ENCODE results near the gene HDAC11.
"Not testable (repeated sequence)": the region's sequence is repeated elsewhere in the genome, so short reads cannot be mapped to it uniquely, and the experiment has no call there.

HDAC11 gene

DNA sequence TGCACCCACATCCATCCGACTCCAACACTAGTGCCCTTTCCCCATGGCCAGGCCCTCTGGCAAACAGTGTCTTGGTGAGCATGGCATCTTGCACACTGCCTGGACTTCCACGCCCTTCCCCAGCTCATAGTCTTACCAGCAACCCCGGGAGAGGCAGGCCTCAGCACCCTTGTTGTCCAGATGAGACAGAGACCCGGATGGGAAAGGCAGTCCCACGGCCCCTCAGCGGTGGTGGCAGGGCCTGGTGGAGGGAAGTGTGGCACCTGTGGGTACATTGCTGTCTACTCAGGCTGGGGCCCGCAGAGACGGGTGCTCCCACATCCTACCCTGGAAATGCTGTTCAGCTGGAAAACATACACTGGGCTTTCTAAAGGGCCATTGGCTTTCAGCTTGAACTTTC is 28.4 kb downstream of the HDAC11 start:
- DNase-seq = no peak

DNA sequence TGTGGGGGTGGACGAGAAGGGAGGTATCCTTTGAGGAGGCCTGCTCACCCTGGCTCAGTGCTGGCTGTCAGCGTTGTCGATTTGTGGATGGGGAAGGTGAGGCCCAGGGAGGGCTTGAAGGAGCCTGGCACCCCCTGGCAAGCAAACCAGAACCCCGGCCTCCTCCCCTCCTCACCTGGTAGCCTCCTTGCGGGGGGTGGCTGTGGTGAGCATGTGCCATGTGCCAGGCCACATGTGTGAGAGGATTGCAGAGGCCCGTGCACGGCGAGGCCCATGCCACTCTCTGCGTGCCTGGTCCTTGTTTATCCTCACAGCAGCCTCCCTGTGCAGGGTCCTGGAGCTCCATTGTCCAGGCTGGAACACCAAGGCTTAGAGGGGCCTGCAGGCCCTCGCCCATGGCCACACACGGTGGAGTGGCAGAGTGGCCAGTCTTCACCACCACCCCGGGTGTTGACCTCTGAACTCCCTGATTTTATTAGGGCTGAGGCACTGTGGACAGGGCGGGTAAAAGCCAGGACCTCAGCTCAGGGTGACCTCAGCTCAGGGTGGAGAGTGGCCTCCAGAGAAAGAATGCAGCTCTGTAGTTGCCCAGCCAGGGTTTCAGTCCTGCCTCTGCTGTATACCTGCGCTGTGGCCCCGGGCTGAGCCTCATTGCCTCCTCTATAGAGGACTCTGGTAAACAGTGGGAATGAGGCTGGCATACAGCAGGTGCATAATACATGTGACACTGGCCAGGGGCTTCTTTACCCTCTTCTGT is 29.1 kb downstream of the HDAC11 start:
- DNase-seq = peak; percentile 9

DNA sequence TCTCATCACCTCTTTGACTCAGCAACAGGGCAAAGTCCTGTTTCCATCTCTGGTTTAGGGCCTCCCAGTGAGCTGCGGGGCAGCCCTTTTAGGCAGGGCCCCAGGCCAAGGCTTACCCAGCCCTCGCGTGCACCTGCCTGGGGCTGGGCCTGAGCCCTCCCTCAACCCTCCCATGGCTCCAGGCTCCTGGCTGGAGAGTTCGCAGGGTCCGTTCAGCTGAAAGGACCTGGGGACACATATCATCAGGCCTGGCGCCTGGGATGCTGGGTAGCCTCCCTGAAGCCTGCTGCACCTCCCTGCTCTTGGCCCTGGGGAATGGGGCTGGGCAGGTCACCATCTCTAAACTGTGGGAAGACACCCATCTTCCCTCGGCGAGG is 29.7 kb downstream of the HDAC11 start:
- peak; percentile 15 for DNase-seq

DNA sequence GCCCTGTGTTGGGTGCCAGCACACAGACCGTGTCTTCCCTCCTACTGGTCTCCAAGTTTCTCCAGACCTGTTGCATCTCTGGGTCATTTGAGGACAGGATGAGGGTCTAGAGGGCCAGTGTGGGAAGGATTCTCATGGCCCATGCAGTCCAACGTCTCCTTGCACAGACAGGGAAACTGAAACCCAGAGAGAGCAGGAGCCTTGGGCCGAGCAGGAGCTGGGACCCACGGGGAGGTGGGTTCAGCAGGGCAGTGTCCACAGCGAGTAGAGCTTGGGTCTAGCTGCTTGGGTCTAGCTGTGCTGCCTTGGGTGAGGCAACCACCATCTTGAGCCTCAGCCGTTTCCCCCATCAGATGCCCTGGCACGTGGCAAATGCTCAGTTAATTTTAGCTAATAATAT is 32.3 kb downstream of the HDAC11 start:
- DNase-seq = peak; percentile 34

DNA sequence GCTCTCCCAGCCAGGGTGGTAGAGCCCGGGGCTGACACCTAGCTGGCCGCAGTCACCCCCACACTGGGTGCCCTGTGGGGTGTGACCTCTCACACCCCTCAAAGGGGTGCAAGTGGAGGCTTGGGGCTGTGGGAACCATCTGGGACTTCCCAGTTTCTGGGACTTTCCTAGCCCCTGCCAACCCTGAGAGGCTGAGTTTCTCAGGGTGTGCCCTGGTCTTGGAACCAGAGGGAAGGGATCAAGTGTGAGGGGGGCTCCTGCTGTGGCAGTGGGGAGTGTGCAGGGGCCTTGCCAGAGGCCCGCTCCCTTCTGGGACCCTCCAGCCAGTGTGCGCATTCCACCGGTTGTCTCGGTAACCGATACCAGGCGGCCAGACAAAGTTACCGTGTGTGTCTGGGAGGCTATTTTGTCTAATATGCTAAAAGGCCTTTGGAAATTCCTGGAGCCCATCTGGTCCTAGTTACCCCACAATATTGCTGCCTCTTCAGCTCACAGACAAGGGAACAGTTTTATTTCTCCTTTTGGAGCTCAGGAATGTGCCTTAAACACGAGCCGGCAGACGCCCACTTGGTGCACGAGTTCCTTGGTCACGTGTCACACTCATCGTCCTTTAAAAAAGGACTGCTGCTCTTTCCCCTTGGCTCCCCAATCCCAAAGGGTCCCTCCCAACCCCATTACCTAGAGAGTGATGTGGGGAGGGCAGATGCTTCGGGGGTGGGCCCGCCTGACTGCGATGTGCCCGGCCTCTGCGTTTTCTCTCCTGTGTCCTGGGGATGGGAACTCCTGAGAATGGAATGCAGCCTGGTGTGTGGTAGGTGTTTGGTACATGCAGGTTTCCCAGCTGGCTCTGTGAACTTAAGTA is 33.2 kb downstream of the HDAC11 start:
- DNase-seq = peak; percentile 57

DNA sequence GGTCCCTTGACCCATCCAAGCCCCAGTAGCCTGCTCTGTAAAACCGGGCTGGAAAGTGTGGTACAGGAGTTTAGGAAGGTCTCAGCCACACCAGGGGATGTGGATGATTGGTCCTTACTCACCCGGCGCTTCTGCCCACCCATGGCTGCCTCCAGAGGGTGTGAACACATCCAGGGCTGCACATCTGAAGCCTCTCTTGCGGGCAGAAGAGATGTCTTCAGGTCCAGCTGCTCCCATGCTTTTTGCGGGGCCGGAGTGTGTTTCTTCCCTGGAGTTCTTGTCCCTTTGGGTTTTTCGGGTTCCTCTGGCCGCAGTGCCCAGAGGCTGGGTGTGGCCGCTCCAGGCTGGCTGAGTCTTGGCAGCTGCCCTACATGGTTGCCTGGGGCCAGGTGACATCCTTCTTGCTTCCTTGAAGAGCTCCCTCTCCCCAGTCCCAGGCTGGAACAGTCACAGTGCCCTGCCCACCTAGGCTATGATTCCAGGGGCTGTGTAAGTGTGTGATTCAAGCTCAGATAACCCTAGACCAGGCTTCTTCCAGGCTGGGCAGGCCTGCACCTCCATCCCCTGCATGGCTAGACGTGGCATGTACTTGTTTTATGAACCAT is 33.9 kb downstream of the HDAC11 start:
- no peak for DNase-seq

DNA sequence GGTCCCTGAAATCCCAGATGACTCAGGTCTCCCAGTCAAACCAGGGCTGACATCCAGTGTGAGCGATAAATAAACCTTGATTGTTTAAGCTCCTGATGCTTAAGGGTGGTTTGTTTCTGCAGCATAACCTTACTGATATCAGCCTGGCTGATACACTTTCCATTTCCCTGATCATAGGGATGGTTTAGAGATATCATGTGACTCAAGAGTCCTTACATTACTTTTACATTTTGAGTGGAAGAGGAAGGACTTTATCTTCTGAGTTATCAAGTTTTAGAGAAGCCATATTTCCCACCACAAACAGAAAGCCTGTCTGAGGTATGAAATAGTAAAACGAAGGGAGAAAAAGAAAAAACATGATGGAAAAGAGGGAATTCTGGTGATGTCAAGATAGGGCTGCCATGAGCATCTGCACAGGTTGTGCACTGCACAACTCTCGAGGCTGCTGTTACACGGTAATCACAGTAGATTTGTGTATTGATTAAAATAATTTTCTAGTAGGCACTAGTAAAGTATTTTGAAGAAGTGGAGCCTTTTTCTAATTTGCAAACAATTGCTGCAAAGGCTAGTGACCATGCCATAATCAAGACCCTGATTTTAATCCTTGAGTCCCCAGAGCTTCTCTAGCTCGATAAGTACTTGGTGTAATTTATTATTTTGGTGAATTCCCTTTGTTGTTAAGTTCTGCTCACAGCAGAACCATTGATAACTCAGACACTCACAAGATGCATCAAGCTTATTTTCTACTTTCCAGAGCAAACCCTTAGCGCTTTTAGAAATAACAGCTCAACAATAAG is 34.7 kb downstream of the HDAC11 start:
- no peak for DNase-seq

DNA sequence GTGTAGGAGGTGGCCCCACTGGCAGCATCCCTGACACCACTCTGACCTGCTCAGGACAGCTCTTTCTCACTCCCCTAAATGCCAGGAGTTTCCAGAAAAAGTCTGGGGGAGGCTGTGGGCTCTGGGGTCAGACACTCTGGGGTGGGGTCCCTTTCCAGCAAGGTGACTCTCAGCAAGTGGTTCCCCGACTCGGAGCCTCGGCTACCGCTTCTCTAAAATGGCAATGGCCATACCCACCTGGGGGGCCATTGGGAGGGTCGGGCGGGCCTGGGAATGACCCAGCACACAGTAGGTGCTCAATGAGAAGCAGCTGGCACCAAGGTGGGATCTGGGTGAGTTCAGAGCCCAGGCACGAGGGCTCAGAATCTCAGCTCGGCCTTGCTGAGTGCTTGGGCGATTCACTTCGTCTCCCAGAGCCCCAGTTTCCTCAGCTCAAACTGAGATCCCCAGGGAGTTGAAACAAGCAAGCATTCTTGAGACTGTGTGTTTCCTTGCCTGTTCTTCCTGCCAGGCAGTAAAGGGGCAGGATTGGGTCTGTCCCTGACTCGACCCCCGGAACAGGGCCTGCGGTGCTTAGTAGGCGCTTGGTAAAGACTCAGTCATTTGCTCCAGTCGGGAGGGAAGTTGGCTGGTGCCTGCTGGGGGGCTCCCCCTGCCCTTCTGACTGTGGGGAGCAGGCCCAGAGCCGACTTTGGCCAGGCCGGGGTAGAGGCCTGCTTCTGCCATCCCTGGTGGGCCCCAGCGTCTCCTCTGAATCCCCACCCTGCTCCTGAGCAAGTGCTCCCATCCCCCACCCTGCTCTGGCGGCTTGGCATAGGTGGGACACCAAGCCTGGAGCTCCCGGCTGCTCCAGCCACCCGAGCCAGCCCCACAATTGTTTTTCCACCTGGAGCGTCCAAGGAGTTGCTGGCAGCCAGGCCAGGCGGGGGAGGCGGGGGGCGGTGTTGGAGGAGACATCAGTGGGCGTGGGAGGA is 36.0 kb downstream of the HDAC11 start:
- peak; percentile 83 for DNase-seq

DNA sequence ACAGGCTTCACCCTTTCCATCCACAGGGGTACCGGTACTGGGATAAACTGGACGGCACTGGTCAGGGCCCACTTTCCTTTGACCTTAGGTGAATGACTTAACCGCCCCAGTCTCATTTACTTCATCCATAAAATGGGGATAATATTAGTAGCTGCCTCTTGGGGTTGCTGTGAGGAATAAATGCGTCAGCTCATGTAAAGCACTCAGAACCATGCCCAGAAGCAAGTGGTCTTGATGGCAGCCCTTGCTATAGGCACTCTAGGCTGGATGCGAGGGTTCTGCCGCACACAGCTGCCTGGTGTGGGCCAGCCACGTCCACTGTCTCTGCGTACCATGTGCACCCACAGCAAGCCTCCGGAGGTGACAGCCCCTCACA is 36.6 kb downstream of the HDAC11 start:
- DNase-seq = no peak

DNA sequence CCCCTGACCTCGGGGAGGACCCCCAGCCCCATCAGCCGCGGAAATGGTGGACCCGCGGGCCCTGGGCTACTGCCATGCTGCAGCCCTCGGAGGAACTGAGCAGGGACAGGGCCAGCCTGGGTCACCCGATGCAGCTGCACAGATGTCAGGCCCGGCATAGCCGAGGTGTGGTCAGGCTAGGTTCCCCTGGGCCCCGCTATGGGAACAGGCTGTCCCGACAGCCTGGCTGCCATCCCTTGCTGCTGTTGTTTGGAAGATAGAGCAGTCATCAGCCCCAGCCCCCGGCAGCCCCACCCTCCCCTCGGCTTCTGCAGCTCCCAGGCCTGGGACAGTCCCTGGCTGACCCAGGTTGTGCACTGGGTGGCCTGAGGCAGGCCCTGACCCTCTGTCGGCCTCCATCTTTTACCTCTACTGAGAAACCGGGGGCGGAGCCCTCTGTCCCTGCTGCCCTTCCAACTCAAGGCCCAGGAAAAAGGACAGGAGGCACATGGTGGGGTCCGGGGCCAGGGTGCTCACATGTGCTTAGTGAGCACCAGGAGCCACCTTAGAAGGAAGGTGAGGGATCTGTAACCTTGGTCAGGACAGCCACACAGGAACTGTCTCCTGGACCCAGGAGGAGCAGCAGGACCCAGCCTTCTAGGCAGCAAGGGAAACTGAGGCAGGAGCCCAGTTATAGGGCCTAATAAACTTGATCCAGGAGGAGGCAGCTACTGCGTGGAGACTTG is 37.3 kb downstream of the HDAC11 start:
- DNase-seq = no peak

DNA sequence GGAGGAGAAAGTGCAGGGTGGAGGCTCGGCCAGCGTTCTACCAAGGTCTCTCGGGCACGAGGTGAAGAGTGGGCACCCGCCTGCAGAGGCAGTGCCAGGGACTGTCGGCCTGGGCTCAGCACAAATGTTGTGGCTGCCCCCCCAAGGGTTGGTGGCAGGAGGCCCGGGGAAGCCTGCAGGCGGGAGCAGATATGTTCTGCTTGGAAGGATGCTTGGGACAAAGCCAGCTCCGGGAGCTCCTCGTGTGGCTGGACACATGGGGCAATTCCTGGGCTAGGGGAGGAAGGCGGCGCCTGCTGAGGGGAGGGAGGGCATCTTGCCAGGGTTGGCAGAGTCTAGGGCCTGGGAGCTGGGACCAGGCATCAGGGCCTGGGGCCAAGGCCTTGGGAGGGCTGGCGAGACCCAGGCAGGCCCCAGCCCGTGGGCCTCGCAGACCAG is 38.4 kb downstream of the HDAC11 start:
- peak; percentile 82 for DNase-seq

DNA sequence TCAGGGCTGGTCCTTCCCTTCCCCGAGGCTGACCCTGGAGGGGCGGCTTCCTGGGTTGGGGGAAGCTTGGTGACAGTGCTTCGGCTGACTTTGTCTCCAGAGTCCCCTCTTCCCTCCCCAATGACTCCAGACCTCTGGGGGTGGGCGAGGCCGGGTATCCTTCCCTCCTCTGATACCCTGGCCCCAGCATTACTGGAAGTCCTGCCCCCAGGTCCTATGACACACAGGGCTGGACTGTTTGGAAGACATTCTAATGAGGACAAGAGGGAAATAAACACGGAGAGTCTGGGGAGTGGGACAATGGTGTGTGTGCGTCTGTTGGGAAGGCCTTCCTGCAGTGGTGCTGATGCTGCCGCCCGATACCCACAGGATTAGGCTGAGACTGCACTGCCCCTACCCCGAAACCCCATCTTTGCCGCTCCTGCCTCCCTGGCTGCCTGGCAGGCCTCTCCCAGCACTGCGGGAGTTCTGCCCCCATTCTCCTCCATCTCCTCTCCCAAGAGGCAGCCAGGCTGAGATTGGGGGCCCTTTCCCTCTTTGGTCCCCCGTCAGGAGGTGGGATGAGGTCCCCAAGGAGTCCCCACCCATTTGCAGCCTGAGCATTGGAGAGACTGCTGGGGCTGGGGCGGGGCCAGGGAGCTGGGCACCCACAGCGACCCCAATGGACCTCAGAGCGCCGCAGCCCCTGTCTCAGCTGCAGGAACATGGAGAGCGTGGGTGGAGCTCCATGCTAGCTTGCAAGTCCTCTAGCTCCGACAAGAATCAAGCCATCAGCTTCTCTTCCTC is 39.1 kb downstream of the HDAC11 start:
- no peak for DNase-seq

DNA sequence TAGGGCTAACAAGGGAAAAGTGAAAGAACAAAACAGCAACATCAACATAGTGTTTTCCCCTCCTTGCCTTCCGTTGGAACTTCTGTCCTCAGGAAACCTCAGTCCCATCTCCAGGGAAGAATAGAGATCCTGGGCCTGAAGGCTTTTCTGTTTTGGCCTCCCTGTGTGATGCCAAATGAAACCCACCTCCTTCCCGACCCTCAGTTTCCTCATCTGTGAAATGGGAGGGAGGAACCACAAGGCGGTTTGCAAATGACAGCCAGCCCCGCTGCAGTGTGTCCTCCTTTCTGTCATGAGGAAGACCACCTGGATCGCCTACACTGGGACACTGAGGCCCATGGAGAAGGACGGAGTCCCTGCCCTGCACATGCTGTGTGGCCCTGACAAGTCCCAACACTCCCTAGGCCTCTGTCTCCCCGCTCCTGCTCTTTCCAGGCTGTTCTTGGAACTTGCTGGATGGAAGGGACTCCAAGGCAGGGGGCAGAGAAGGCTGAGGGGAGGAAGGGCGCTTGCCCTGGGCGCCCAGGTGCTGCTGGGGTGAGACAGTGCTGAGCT is 40.3 kb downstream of the HDAC11 start:
- no peak for DNase-seq

DNA sequence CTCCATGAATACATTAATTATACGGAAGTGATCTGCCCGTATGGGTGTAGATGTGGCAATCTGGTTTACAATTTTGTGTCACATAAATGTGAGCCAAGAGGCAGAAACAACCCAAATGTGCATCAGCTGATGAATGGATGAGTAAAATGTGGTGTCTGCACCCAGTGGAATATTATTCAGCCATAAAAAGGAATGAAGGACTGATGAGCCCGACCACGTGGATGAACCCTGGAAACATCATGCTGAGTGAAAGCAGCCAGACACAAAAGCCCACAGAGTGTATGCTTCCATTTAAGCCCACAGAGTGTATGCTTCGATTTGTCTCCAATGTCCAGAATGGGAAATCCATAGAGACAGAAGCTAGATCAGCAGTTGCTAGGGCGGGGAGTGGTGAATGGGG is 41.2 kb downstream of the HDAC11 start:
- no peak for DNase-seq

DNA sequence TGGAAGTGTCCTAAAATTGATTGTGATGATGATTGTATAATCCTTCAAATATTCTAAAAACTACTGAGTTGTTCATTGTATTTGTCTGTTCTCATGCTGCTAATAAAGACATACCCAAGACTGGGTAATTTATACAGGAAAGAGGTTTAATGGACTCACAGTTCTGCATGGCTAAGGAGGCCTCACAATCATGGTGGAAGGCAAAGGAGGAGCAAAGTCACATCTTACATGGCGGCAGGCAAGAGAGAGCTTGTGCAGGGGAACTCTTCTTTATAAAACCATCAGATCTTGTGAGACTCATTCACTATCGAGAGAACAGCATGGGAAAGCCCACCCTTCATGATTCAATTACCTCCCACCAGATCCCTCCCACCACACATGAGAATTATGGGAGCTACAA is 41.6 kb downstream of the HDAC11 start:
- DNase-seq = not testable (repeated sequence)

DNA sequence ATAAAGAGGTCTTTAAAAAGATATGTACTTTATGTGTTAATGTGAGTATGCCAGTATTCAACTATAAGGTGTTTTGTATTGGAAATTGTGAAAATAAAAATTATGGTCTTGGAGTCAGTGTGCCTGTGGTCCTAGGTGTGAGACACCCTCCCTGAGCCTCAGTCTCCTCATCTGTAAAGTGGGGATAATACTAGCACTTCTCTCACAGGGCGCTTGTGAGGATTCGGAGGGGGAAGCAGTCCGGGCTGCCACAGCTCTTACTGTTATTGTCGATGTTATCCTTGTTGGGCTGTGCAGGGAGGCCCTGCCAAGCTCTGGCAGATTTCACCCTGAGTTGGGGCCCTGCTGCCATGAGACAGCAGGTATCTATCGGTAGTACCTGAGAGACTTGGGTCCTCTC is 42.1 kb downstream of the HDAC11 start:
- DNase-seq = no peak

DNA sequence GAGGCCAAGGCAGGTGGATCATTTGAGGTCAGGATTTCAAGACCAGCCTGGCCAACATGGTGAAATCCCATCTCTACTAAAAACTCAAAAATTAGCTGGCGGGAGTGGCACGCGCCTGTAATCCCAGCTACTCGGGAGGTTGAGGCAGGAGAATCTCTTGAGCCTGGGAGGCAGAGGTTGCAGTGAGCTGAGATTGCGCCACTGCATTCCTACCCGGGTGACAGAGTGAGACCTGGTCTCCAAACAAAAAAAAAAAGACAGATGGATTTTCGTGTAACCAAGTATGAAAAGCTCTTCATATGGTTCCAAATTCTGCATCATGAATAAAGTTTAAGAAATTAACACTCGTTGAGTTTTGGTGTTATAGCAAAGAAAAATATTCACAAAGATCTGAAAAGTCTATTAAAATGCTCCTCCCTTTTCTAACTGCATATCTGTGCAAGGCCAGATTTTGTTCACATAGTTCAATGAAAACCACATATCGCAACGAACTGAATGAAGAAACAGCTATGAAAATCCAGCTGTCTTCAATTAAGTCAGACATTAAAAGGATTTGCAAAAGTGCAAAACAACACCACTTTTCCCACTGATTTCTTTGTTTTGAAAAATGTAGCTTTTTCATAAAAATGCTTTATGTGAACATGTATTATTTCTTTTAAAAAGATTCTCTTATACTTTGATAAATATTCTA is 45.0 kb downstream of the HDAC11 start:
- no peak for DNase-seq

DNA sequence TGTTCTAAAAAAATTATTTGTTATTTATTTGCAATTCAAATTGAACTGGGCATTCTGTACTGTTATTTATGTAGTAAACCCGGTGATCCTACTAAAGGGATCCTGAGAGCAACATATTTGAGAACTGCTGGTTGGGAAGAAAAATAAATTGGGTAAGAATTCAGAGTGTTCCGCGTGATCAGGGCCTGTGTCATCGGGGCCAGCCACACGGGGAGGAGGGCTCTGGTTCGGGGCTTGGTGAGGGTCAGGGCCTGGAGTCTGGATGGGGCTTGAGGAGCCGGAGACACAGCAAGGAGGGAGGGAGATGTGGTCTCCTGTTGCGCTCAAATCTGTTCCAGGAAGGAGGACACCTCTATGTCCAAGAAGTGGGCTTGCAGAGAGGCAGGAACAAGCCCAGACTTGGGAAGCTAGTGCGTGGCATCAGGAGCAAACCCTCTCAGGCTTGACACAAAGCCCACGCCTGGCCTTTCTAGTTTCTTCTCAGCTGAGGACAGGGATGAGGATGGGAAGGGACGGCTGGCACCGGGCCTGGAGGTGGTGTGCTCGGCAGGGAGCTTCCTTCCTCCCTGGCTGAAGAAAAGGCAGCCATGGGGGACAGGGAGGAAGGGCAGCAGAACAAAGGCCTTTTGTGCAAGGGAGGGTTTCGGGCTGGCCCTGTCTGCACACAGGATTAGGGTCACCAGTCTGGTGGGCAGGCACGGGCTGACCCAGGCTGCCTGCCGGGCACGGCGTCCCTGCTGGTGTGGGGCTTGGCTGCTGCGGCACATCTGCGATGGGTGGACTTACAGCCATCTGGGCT is 45.9 kb downstream of the HDAC11 start:
- DNase-seq = no peak

DNA sequence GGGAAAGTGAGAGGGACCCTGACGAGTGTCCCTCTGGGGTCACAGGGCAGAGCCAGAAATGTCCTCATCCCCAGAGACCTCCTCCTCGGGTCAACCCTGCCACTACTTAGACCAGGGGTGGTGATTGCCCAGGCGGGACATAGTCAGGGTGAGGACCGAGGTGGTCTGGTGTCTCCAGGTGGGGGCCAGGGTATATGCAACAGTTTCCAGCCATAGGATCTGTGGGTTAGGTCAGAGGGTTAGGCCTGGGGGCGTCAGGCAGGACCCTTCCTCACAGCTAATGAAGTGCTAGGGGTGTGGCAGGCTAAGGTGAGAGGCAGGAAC is 46.5 kb downstream of the HDAC11 start:
- DNase-seq = no peak

Measured in right forelimb (tissue), 1 donor.